Mesenchymal stem cell (in vitro differentiated cells and primary cell): ENCODE measurements around the gene ATP2B3.

Experiments used
- DNase-seq: peaks from one replicate; pipeline ENCODE4 v3.0.0-alpha.2; 2013
- H2AFZ ChIP-seq: one replicate; pipeline ENCODE4 v1.6.1; 2013; ENCODE audit warnings: low read depth, mild to moderate bottlenecking, control low read depth, inconsistent platforms, low read length, moderate library complexity
- H2AK5ac ChIP-seq: 2 replicates; pipeline ENCODE4 v1.6.1; 2013; ENCODE audit warnings: low read length, moderate library complexity, mild to moderate bottlenecking, inconsistent platforms; ENCODE audit not compliant: severe bottlenecking
- H2BK120ac ChIP-seq: one replicate; pipeline ENCODE4 v1.6.1; 2013; ENCODE audit warnings: low read depth, mild to moderate bottlenecking, inconsistent platforms, low read length, moderate library complexity
- H2BK12ac ChIP-seq, 2 experiments: one replicate each; pipeline ENCODE4 v1.6.1; 2013; ENCODE audit warnings: inconsistent platforms in 2 of 2, low read length in 2 of 2, mild to moderate bottlenecking in 2 of 2, moderate library complexity in 2 of 2, control low read depth in 1 of 2
- H2BK15ac ChIP-seq: one replicate; pipeline ENCODE4 v1.6.1; 2013; ENCODE audit warnings: mild to moderate bottlenecking, low read depth, inconsistent platforms; ENCODE audit not compliant: poor library complexity, severe bottlenecking
- H2BK5ac ChIP-seq: 2 replicates; pipeline ENCODE4 v1.6.1; 2013; ENCODE audit warnings: low read depth, mild to moderate bottlenecking, low read length, control low read depth, inconsistent platforms; ENCODE audit not compliant: poor library complexity, severe bottlenecking
- H3K14ac ChIP-seq, 2 experiments: one replicate each; pipeline ENCODE4 v1.6.1; 2013; ENCODE audit warnings: inconsistent platforms in 2 of 2, low read length in 2 of 2, control low read depth in 1 of 2, mild to moderate bottlenecking in 1 of 2, moderate library complexity in 1 of 2
- H3K18ac ChIP-seq, 2 experiments: one replicate each; pipeline ENCODE4 v1.6.1; 2013; ENCODE audit warnings: inconsistent platforms in 2 of 2, low read length in 2 of 2, control low read depth in 1 of 2, low read depth in 1 of 2, mild to moderate bottlenecking in 1 of 2
- H3K23ac ChIP-seq, 2 experiments: one replicate each; pipeline ENCODE4 v1.6.1; 2013; ENCODE audit warnings: inconsistent platforms in 2 of 2, low read length in 2 of 2, mild to moderate bottlenecking in 2 of 2, moderate library complexity in 2 of 2, control low read depth in 1 of 2
- H3K27ac ChIP-seq: 2 replicates; pipeline ENCODE4 v1.5.1; 2013; ENCODE audit warnings: mild to moderate bottlenecking, moderate library complexity, low read length, control low read depth, inconsistent platforms; ENCODE audit not compliant: poor library complexity, severe bottlenecking
- H3K27me3 ChIP-seq, 2 experiments: 2 replicates each; pipeline versions ENCODE4 v1.6.1 to v1.7.0; 2013; ENCODE audit warnings: low read length in 2 of 2, mild to moderate bottlenecking in 2 of 2, moderate library complexity in 2 of 2, control low read depth in 1 of 2, inconsistent platforms in 1 of 2; ENCODE audit not compliant: control insufficient read depth in 1 of 2, insufficient read depth in 1 of 2
- H3K36me3 ChIP-seq, 2 experiments: 2 replicates each; pipeline versions ENCODE4 v1.6.1 to v1.7.0; 2013; ENCODE audit warnings: low read length in 2 of 2, control low read depth in 1 of 2, inconsistent platforms in 1 of 2, low read depth in 1 of 2, mild to moderate bottlenecking in 1 of 2; ENCODE audit not compliant: insufficient read depth in 2 of 2, control insufficient read depth in 1 of 2
- H3K4ac ChIP-seq, 2 experiments: one replicate each; pipeline ENCODE4 v1.6.1; 2013; ENCODE audit warnings: inconsistent platforms in 2 of 2, low read length in 2 of 2, mild to moderate bottlenecking in 2 of 2, moderate library complexity in 2 of 2, control low read depth in 1 of 2, low read depth in 1 of 2
- H3K4me1 ChIP-seq: 2 replicates; pipeline ENCODE4 v1.6.1; 2013; ENCODE audit warnings: low read depth, low read length, control low read depth; ENCODE audit not compliant: control insufficient read depth, insufficient read depth
- H3K4me2 ChIP-seq: 2 replicates; pipeline ENCODE4 v1.6.1; 2013; ENCODE audit warnings: low read length, mild to moderate bottlenecking, inconsistent platforms; ENCODE audit not compliant: poor library complexity, severe bottlenecking
- H3K4me3 ChIP-seq, 2 experiments: 2 replicates each; pipeline versions ENCODE4 v1.5.1 to v1.7.0; 2013; ENCODE audit warnings: low read length in 2 of 2, mild to moderate bottlenecking in 2 of 2, control low read depth in 1 of 2, low read depth in 1 of 2; ENCODE audit not compliant: insufficient read depth in 1 of 2
- H3K79me1 ChIP-seq: replicated peaks from 2 replicates; pipeline ENCODE4 v1.6.1; 2013; ENCODE audit warnings: mild to moderate bottlenecking, control low read depth, low read length, inconsistent platforms; ENCODE audit not compliant: poor library complexity, severe bottlenecking
- H3K9ac ChIP-seq: 2 replicates; pipeline ENCODE4 v1.7.0; 2013; ENCODE audit warnings: mild to moderate bottlenecking, low read length, moderate library complexity
- H3K9me3 ChIP-seq: 2 replicates; pipeline ENCODE4 v1.7.0; 2013; ENCODE audit warnings: mild to moderate bottlenecking, low read length; ENCODE audit not compliant: control insufficient read depth
- H4K8ac ChIP-seq: one replicate; pipeline ENCODE4 v1.6.1; 2013; ENCODE audit warnings: inconsistent platforms, mild to moderate bottlenecking, low read length, moderate library complexity
- H4K91ac ChIP-seq: one replicate; pipeline ENCODE4 v1.6.1; 2013; ENCODE audit warnings: mild to moderate bottlenecking, low read length, inconsistent platforms
- WGBS: methylation state at CpG from one replicate; pipeline ENCODE4 v1.1.7; 2013; ENCODE audit warnings: mixed read lengths; 5-methylcytosine and 5-hydroxymethylcytosine counted together

ATP2B3 gene

DNA sequence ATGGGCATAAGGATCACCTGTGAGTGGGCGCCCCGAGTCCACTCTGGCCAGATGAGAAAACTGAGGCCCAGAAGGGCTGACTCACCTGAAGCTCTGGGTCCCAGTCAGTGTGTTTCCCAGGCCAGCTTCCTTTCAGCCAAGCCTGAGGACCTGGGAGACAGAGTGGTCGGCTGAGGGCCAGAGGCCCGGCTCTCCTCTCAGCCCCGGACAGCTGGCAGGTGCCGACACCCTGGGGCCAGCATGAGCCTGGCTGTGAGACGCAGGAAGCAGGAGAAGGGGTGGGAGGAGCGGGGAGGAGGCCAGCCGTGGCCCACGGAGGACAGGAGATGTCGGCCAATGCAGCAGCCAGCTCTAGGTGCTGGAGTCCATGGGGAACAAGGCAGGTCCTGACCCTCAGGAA lies 28.9 kb downstream of the ATP2B3 start:
- no peak overlapping the region for H2AK5ac ChIP-seq
- H3K4me1 ChIP-seq = no peaks in the 10 kb centered on the region
- H3K4ac ChIP-seq = no peak overlapping the region
- H2BK15ac ChIP-seq = no peak overlapping the region
- no peak for DNase-seq
- H3K4me2 ChIP-seq = no peak overlapping the region
- H2BK120ac ChIP-seq = no peak overlapping the region
- H4K8ac ChIP-seq = no peak overlapping the region
- WGBS = 87% methylated on average over 10 of the region's 11 CpGs
- H2AFZ ChIP-seq = no peak overlapping the region
- H3K27ac ChIP-seq = no peak overlapping the region
- H3K27me3 ChIP-seq = peaks cover 5 to 49% of the 10 kb centered on the region in 2 experiments
- no peak overlapping the region for H3K18ac ChIP-seq
- H3K9me3 ChIP-seq = no peaks in the 10 kb centered on the region
- no peak overlapping the region for H2BK5ac ChIP-seq
- no peak overlapping the region for H4K91ac ChIP-seq
- H3K14ac ChIP-seq = no peak overlapping the region
- H3K79me1 ChIP-seq = no peaks in the 10 kb centered on the region
- no peaks in the 10 kb centered on the region for H3K36me3 ChIP-seq
- H3K9ac ChIP-seq = no peak overlapping the region
- no peak overlapping the region for H3K4me3 ChIP-seq
- H2BK12ac ChIP-seq = no peak overlapping the region
- no peak overlapping the region for H3K23ac ChIP-seq

DNA sequence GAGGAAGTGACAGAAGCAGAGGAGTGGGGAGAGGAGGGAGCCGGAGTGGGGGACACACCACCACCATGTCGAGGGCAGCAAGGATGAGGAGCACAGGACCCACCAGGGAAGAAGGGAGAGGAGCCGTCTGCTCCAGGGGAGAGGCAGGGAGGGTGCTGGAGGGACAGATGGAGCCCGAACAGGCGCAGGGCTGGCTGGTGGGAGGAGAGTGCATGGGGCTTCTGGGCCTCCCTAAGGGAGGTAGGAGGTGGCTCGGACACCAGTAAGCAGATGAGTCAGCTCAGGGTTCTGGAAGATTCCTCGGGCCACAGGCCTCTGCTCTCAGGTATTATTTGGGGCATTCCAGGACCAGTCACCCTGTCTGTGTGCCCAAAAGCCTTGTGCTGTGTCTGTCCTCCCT lies 29.8 kb downstream of the ATP2B3 start:
- Histone ChIP-seq H4K91ac (no peak overlapping the region), H3K9me3 (no peaks in the 10 kb centered on the region), H3K4me1 (no peaks in the 10 kb centered on the region), H3K36me3 (no peaks in the 10 kb centered on the region), H3K79me1 (no peaks in the 10 kb centered on the region), H2AFZ (no peak overlapping the region), H3K18ac (no peak overlapping the region), H3K14ac (no peak overlapping the region), H4K8ac (no peak overlapping the region), H2BK12ac (no peak overlapping the region), H3K4ac (no peak overlapping the region), H3K4me3 (no peak overlapping the region), H3K4me2 (no peak overlapping the region), H2AK5ac (no peak overlapping the region), H3K23ac (no peak overlapping the region), H3K27me3 (peaks cover 9 to 53% of the 10 kb centered on the region in 2 experiments), H2BK120ac (no peak overlapping the region), H2BK5ac (no peak overlapping the region), H3K27ac (no peak overlapping the region), H3K9ac (no peak overlapping the region), H2BK15ac (no peak overlapping the region)
- DNase-seq = no peak
- WGBS = 56% methylated on average over 5 of the region's 7 CpGs

DNA sequence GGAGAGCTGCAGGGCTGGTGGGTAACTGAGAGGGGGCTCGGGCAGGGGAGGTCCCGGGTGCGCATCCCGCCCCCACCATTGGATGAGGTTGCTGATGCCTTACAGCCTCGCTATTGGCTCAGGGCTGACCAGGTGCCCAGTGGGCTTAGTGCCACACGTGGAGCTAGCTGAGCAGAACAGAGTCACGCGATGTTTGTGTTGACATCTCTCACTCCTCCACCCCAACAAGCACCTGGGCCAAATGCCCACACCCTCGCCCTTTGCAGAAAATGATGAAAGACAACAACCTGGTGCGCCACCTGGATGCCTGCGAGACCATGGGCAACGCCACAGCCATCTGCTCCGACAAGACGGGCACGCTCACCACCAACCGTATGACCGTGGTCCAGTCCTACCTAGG lies 31.8 kb downstream of the ATP2B3 start:
- H3K27me3 ChIP-seq = peaks cover 25 to 69% of the 10 kb centered on the region in 2 experiments
- H3K23ac ChIP-seq = no peak overlapping the region
- no peak overlapping the region for H4K91ac ChIP-seq
- no peaks in the 10 kb centered on the region for H3K9me3 ChIP-seq
- peak overlapping the region in 1 of 2 experiments; percentile 29 for H3K14ac ChIP-seq
- no peak overlapping the region for H4K8ac ChIP-seq
- H2BK120ac ChIP-seq = no peak overlapping the region
- no peak for DNase-seq
- no peak overlapping the region for H2BK5ac ChIP-seq
- no peak overlapping the region for H3K9ac ChIP-seq
- H3K36me3 ChIP-seq = no peaks in the 10 kb centered on the region
- WGBS = 93% methylated on average over 12 of the region's 17 CpGs
- no peak overlapping the region for H2BK15ac ChIP-seq
- no peak overlapping the region for H2AFZ ChIP-seq
- no peak overlapping the region for H3K4me2 ChIP-seq
- H2AK5ac ChIP-seq = no peak overlapping the region
- H3K4me1 ChIP-seq = no peaks in the 10 kb centered on the region
- H3K79me1 ChIP-seq = no peaks in the 10 kb centered on the region
- H3K18ac ChIP-seq = no peak overlapping the region
- H3K4ac ChIP-seq = no peak overlapping the region
- H3K27ac ChIP-seq = no peak overlapping the region
- H3K4me3 ChIP-seq = no peak overlapping the region
- no peak overlapping the region for H2BK12ac ChIP-seq

DNA sequence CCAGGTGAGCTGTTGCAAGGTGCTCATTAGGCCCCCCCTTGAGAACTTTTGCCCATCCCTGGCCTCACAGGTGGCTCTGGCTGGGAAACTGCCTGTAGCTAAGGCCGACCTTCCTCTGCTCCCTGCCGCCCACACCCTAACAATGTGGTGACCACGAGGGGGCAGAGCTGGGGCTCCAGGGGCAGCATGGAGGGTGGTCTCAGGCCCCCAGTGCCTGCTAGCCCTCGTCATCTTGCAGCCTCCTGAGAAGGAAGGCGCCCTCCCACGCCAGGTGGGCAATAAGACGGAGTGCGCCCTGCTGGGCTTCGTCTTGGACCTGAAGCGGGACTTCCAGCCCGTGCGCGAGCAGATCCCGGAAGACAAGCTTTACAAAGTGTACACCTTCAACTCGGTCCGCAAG lies 32.4 kb downstream of the ATP2B3 start:
- no peak overlapping the region for H3K14ac ChIP-seq

More for the DNA sequence above, 32.4 kb downstream of the ATP2B3 start:
- Histone ChIP-seq H3K4me1 (no peaks in the 10 kb centered on the region), H2BK15ac (no peak overlapping the region), H3K79me1 (no peaks in the 10 kb centered on the region), H3K18ac (no peak overlapping the region), H3K9me3 (no peaks in the 10 kb centered on the region), H4K91ac (no peak overlapping the region), H3K27ac (no peak overlapping the region), H3K4me3 (no peak overlapping the region), H3K4me2 (no peak overlapping the region), H2AK5ac (no peak overlapping the region), H3K4ac (no peak overlapping the region), H3K9ac (no peak overlapping the region), H2BK12ac (no peak overlapping the region), H2AFZ (no peak overlapping the region), H4K8ac (no peak overlapping the region), H3K23ac (no peak overlapping the region), H2BK120ac (no peak overlapping the region), H2BK5ac (no peak overlapping the region), H3K36me3 (no peaks in the 10 kb centered on the region), H3K27me3 (peaks cover 25 to 74% of the 10 kb centered on the region in 2 experiments)
- DNase-seq = no peak
- WGBS = 81% methylated on average over 16 of the region's 16 CpGs
